SK-N-SH treated with all-trans-retinoic acid at 6 μM for 48 hours (cell line): ENCODE measurements around the gene RPUSD4.

ENCODE experiments used
- PATZ1 ChIP-seq: fragments of 250-450 bp; sonication (Bioruptor Pico); IDR thresholded peaks from 2 replicates; pipeline ENCODE4 v1.8.0; 2020; ENCODE audit warnings: mild to moderate bottlenecking, moderate library complexity, borderline replicate concordance
- ZC3H10 ChIP-seq: fragments of 250-450 bp; sonication (Bioruptor Pico); IDR thresholded peaks from 2 replicates; pipeline ENCODE4 v1.5.1; 2021; ENCODE audit warnings: mild to moderate bottlenecking, moderate library complexity
- TF ChIP-seq, protein P1 (sequence below): fragments of 250-450 bp; sonication (Bioruptor Pico); IDR thresholded peaks from 2 replicates; pipeline ENCODE4 v1.5.0; 2020; ENCODE audit warnings: mild to moderate bottlenecking, moderate library complexity

DNA sequence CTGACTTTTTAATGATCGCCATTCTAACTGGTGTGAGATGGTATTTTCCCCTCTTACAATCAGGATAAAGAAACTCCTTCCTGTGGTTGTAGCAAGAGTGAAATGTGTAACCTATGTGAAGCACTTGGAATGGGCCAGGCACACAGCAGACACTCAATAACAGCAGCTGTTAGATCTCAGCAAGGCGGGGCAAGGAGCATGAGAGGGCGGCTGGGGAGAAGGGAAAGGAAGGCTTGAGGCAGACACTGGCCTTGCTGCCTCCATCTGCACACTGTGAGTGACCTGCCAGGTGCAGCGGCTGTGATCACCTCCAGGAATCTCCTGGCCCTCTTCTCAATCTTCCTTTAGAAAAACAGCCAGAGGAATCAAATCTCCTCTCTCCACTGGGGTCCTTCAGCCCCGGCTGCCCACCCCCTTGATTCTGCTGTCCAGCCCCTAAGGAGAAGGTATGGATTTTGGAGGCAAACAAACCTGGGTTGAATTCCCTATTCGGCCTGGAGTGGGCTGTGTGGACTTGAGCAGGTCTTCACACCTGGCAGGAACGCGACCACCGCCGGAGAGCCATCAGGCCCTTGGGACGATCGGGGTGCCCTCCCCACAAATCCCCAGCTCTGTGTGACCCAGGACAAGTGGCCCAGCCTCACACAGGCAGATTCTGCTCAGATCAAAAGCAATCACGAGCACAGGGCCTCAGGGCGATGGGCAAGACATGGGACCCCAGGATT is 49.0 kb downstream of the RPUSD4 start:
- no peak for TF ChIP-seq PATZ1 (CRISPR knock-in tag)
- no peak for TF ChIP-seq ZC3H10 (CRISPR knock-in tag)
- TF ChIP-seq, protein P1, sequence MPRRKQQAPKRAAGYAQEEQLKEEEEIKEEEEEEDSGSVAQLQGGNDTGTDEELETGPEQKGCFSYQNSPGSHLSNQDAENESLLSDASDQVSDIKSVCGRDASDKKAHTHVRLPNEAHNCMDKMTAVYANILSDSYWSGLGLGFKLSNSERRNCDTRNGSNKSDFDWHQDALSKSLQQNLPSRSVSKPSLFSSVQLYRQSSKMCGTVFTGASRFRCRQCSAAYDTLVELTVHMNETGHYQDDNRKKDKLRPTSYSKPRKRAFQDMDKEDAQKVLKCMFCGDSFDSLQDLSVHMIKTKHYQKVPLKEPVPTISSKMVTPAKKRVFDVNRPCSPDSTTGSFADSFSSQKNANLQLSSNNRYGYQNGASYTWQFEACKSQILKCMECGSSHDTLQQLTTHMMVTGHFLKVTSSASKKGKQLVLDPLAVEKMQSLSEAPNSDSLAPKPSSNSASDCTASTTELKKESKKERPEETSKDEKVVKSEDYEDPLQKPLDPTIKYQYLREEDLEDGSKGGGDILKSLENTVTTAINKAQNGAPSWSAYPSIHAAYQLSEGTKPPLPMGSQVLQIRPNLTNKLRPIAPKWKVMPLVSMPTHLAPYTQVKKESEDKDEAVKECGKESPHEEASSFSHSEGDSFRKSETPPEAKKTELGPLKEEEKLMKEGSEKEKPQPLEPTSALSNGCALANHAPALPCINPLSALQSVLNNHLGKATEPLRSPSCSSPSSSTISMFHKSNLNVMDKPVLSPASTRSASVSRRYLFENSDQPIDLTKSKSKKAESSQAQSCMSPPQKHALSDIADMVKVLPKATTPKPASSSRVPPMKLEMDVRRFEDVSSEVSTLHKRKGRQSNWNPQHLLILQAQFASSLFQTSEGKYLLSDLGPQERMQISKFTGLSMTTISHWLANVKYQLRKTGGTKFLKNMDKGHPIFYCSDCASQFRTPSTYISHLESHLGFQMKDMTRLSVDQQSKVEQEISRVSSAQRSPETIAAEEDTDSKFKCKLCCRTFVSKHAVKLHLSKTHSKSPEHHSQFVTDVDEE (CRISPR knock-in tag), result no peak
